PC-3 (cell line): ENCODE results near the gene FLT1. TPM values are rescaled to one million over a fixed set of nuclear protein-coding genes. Genes with fewer than 3 reads are reported as not detected.

Experiments used
- ATAC-seq: fragments of 200-7000 bp; cut with Tn5 transposase; 2 replicates; pipeline ENCODE4 v1.9.1; 2020; ENCODE audit warnings: mild to moderate bottlenecking, moderate library complexity
- BruUV-seq: library from RNA; stranded (reverse); fragments of 400-500 nt; replicated peaks from 2 replicates; lab custom pipeline; 2021; lab: Mats Ljungman, UMichigan
- CTCF ChIA-PET: fragments of 300-600 bp; sonication (Branson Sonifier 250); formaldehyde crosslinking; loops from one replicate; lab custom pipeline; 2022; ENCODE audit warnings: antibody characterized with exemption; lab: Charles Lee
- POLR2A ChIA-PET: fragments of 300-600 bp; sonication (Branson Sonifier 250); formaldehyde crosslinking; loops from one replicate; lab custom pipeline; 2022; ENCODE audit warnings: antibody characterized with exemption; ENCODE audit not compliant: unreplicated experiment; lab: Charles Lee
- DNase-seq: peaks from one replicate; pipeline ENCODE4 v3.0.0-alpha.2; 2015
- H2AFZ ChIP-seq: fragments of 300-600 bp; sonication (generic); 2 replicates; pipeline ENCODE4 v1.6.0; 2016; ENCODE audit warnings: antibody characterized with exemption, low read length
- H3F3A ChIP-seq: fragments of 300-600 bp; sonication (generic); one replicate; pipeline ENCODE4 v1.6.0; 2017; ENCODE audit warnings: antibody characterized with exemption, low read length, control low read depth, mild to moderate bottlenecking; ENCODE audit not compliant: unreplicated experiment
- H3K27ac ChIP-seq: fragments of 300-600 bp; sonication (generic); 2 replicates; pipeline ENCODE4 v1.5.1; 2016; ENCODE audit warnings: mild to moderate bottlenecking, low read length
- H3K27me3 ChIP-seq: fragments of 300-600 bp; sonication (generic); 2 replicates; pipeline ENCODE4 v1.6.1; 2016; ENCODE audit warnings: low read length, mixed read lengths
- H3K36me3 ChIP-seq: fragments of 300-600 bp; sonication (generic); 2 replicates; pipeline ENCODE4 v1.6.1; 2016; ENCODE audit warnings: low read depth, mixed run types, low read length, mixed read lengths
- H3K4me1 ChIP-seq: fragments of 300-600 bp; sonication (generic); 2 replicates; pipeline ENCODE4 v1.5.1; 2016; ENCODE audit warnings: low read length; ENCODE audit not compliant: insufficient read depth
- H3K4me2 ChIP-seq: fragments of 300-600 bp; sonication (generic); 2 replicates; pipeline ENCODE4 v1.6.0; 2016; ENCODE audit warnings: low read length
- H3K4me3 ChIP-seq: fragments of 300-600 bp; sonication (generic); 2 replicates; pipeline ENCODE4 v1.5.1; 2016; ENCODE audit warnings: mild to moderate bottlenecking, low read length, mixed read lengths
- H3K79me2 ChIP-seq: fragments of 300-600 bp; sonication (generic); 2 replicates; pipeline ENCODE4 v1.6.1; 2017; ENCODE audit warnings: low read length, mixed read lengths
- H3K9ac ChIP-seq: fragments of 300-600 bp; sonication (generic); 2 replicates; pipeline ENCODE4 v1.6.0; 2016; ENCODE audit warnings: mild to moderate bottlenecking, low read length
- H3K9me2 ChIP-seq: fragments of 300-600 bp; sonication (generic); replicated peaks from 2 replicates; pipeline ENCODE4 v1.6.1; 2016; ENCODE audit warnings: mixed run types, low read length, mixed read lengths
- H3K9me3 ChIP-seq: fragments of 300-600 bp; sonication (generic); 2 replicates; pipeline ENCODE4 v1.6.1; 2016; ENCODE audit warnings: low read length, mixed read lengths
- H4K20me1 ChIP-seq: fragments of 300-600 bp; sonication (generic); 2 replicates; pipeline ENCODE4 v1.6.1; 2016; ENCODE audit warnings: low read length, mixed read lengths
- CTCF ChIP-seq: fragments of 300-600 bp; sonication (generic); conservative IDR thresholded peaks from 2 replicates; pipeline ENCODE4 v1.5.1; 2017; ENCODE audit warnings: antibody characterized with exemption, low read depth, mild to moderate bottlenecking, low read length
- EZH2 ChIP-seq: fragments of 300-600 bp; sonication (generic); IDR thresholded peaks from one replicate; pipeline ENCODE4 v1.6.1; 2017; ENCODE audit warnings: antibody characterized with exemption, mild to moderate bottlenecking, low read length; ENCODE audit not compliant: unreplicated experiment
- EZH2phosphoT487 ChIP-seq: fragments of 300-600 bp; sonication (generic); IDR thresholded peaks from 2 replicates; pipeline ENCODE4 v1.6.1; 2018; ENCODE audit warnings: mild to moderate bottlenecking, antibody characterized with exemption, low read length, borderline replicate concordance
- intact Hi-C: fragments of 100-400 bp; cut with micrococcal nuclease; formaldehyde crosslinking; loops from 2 replicates; pipeline ENCODE4 v1.9.0; 2023
- total RNA-seq: library from RNA; depleted of rRNA; stranded (reverse); fragments of >200 nt; gene quantifications from 2 replicates; pipeline ENCODE4 v1.2.3, GENCODE V29; 2014

Gene FLT1
- total RNA-seq, 1 experiment from 2014 or later, result 1.2 TPM

- DNase-seq (peak; percentile 67), ATAC-seq (peak; percentile 74)
- peak overlapping the region; percentile 20; the same call in 1 of the 2 replicates for H3K27ac ChIP-seq
- ChIA-PET CTCF (interaction anchor here (0.6 kb wide), 1 partner anchor 234 kb away, joined by 3 read pairs; no protein-coding TSS in a partner anchor), POLR2A (no interaction called here)
- H2AFZ ChIP-seq, result 0 out of 2 replicates have a peak overlapping the region, but pooled peaks have one; percentile 34
- H3K79me2 ChIP-seq, result no peaks in the 10 kb centered on the region
- TF ChIP-seq EZH2, result no peak
- no peak for TF ChIP-seq EZH2phosphoT487
- peak; percentile 83 for TF ChIP-seq CTCF
- H4K20me1 ChIP-seq, result no peaks in the 10 kb centered on the region
- H3K36me3 ChIP-seq, result no peaks in the 10 kb centered on the region
- H3K9me3 ChIP-seq, result no peaks in the 10 kb centered on the region
- H3K4me3 ChIP-seq, result no peak overlapping the region
- H3F3A ChIP-seq, result no peaks in the 10 kb centered on the region
- H3K9ac ChIP-seq, result no peak overlapping the region
- intact Hi-C loops, result loop anchor here (1.0 kb wide), 1 partner anchor 312 kb away; no protein-coding TSS in a partner anchor
- H3K9me2 ChIP-seq, result no peaks in the 10 kb centered on the region
- no peaks in the 10 kb centered on the region for H3K27me3 ChIP-seq
- BruUV-seq, result no TSS peak
- H3K4me2 ChIP-seq, result no peak overlapping the region
- peaks cover 23% of the 10 kb centered on the region for H3K4me1 ChIP-seq
Observed at GRCh38 chr13:28324181-28324789, 170.6 kb downstream of the FLT1 start.

GRCh38 chr13:28322256-28322905, 172.5 kb downstream of the FLT1 start:
- Histone ChIP-seq H3K9ac (peak overlapping the region; percentile 32; the same call in 1 of the 2 replicates), H4K20me1 (no peaks in the 10 kb centered on the region), H3K9me3 (no peaks in the 10 kb centered on the region), H3K4me2 (peak overlapping the region; percentile 33), H3F3A (no peaks in the 10 kb centered on the region), H3K4me3 (no peak overlapping the region), H3K4me1 (peaks cover 23% of the 10 kb centered on the region), H3K36me3 (no peaks in the 10 kb centered on the region), H3K27ac (peak overlapping the region; percentile 58), H2AFZ (0 out of 2 replicates have a peak overlapping the region, but pooled peaks have one; percentile 22), H3K9me2 (no peaks in the 10 kb centered on the region), H3K27me3 (no peaks in the 10 kb centered on the region), H3K79me2 (no peaks in the 10 kb centered on the region)
- DNase-seq, result peak; percentile 52
- BruUV-seq, result no TSS peak
- TF ChIP-seq CTCF (no peak), EZH2 (no peak), EZH2phosphoT487 (no peak)
- peak; percentile 25 for ATAC-seq
- ChIA-PET POLR2A (no interaction called here), CTCF (no interaction called here)
- intact Hi-C loops, result no loop called here
